AG04449 (cell line): Measurements from ENCODE around the gene SLC26A5.

ENCODE experiments used
- CTCF ChIA-PET: fragments of 350-600 bp; formaldehyde crosslinking; extraction: SDS; loops from one replicate; lab custom pipeline; 2021; ENCODE audit warnings: antibody characterized with exemption; lab: Yijun Ruan, JAX
- POLR2A ChIA-PET: fragments of 400-600, 350-600 bp; formaldehyde crosslinking; extraction: SDS; loops from one replicate; lab custom pipeline; 2020; ENCODE audit warnings: antibody characterized with exemption, inconsistent platforms; lab: Yijun Ruan, JAX
- DNase-seq: peaks from one replicate; pipeline ENCODE4 v3.0.0-alpha.2; 2010; ENCODE audit warnings: low read depth, low spot score
- H3K4me3 ChIP-seq: 2 replicates; pipeline ENCODE4 v1.5.1; 2011; ENCODE audit warnings: low read depth, mild to moderate bottlenecking, control low read depth, low read length
- TF ChIP-seq, protein P1 (sequence below): IDR thresholded peaks from one replicate; pipeline ENCODE4 v1.5.1; 2011; ENCODE audit warnings: mild to moderate bottlenecking, moderate library complexity, low read length, control low read depth, inconsistent platforms; ENCODE audit not compliant: insufficient read depth; ENCODE audit errors: missing control alignments

The SLC26A5 gene

DNA sequence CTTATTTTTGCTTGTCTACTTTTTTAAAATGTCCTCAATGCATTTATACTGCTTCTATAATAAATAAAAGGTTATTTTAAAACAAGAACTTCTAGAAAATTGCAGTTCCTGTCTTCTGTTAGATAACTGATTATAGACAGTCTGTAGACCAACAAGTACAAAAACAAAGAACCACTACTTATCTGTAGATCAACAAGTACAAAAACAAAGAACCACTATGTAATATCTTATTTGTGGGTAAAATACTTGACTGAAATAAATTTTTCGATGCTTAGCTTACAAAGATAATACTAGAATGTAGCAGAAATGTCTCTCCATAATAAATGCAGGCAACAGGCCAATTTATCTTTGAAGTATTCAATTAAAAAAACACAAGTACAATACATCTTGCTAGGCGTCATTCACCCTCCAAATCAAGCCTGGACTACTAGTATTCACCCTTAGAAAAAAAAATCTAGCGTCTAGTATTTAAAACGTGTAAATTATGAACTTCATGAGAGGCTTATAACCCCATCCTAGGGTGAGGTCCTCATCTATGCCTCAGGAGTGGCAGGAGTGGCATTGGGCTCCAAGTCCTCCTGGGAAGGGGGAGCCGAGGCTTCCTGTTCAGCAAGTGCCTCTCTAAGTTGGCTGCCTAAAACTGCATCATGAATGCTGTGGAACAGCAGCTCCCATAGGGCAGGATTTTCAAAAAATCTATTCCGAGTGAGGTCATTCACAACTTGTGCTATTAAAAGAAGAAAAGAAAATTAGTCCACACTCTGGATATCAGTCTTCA, 72.0 kb downstream of the SLC26A5 start:
- no peak overlapping the region for H3K4me3 ChIP-seq
- ChIA-PET POLR2A (no interaction called here), CTCF (no interaction called here)
- no peak for DNase-seq
- TF ChIP-seq, protein P1, sequence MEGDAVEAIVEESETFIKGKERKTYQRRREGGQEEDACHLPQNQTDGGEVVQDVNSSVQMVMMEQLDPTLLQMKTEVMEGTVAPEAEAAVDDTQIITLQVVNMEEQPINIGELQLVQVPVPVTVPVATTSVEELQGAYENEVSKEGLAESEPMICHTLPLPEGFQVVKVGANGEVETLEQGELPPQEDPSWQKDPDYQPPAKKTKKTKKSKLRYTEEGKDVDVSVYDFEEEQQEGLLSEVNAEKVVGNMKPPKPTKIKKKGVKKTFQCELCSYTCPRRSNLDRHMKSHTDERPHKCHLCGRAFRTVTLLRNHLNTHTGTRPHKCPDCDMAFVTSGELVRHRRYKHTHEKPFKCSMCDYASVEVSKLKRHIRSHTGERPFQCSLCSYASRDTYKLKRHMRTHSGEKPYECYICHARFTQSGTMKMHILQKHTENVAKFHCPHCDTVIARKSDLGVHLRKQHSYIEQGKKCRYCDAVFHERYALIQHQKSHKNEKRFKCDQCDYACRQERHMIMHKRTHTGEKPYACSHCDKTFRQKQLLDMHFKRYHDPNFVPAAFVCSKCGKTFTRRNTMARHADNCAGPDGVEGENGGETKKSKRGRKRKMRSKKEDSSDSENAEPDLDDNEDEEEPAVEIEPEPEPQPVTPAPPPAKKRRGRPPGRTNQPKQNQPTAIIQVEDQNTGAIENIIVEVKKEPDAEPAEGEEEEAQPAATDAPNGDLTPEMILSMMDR = no peak

DNA sequence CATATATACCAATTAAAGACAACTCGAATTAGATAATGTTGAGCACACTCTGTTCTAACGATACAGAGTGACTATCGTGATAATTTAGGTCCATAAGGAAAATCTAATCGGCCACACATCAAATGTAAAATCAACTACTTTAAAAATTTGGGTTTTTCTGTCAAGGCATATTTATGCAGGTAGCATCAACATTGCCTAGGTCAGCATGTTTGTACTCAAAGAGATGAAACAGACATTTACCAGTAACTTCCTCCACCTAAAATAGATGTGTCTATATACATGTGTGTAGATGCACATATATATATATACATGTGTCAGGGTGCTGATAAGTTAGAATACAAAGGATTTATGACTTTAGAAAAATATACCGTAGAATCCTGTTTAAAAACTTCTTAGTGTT, 76.6 kb downstream of the SLC26A5 start:
- no peak for DNase-seq

DNA sequence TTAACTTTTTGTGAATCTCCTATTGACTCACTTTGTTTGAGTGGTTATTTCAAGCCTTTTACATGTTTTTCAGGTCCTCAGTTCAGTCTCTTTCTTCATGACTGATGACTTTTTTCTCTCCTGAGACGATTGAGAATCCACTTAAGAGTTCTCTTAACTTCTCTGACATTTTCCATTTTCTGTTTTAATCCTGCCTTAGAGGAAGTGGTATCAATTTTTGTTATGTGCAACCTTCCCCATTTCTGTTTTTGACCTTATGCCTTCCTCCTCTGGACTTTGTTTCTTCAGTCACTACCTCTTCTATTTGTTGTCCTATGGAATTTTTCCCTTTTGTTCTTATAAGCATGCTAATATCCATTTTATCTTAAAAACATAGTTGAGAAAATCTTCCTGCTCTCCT, 96.2 kb downstream of the SLC26A5 start:
- ChIA-PET CTCF (interaction anchor here (1.0 kb wide), 1 partner anchor 53 kb away, joined by 3 read pairs; no protein-coding TSS in a partner anchor), POLR2A (no interaction called here)
- TF ChIP-seq, protein P1 = no peak
- DNase-seq = no peak
- H3K4me3 ChIP-seq = no peak overlapping the region

More for the DNA sequence above, 76.6 kb downstream of the SLC26A5 start:
- TF ChIP-seq, protein P1 = no peak
- ChIA-PET CTCF (no interaction called here), POLR2A (no interaction called here)
- no peak overlapping the region for H3K4me3 ChIP-seq

DNA sequence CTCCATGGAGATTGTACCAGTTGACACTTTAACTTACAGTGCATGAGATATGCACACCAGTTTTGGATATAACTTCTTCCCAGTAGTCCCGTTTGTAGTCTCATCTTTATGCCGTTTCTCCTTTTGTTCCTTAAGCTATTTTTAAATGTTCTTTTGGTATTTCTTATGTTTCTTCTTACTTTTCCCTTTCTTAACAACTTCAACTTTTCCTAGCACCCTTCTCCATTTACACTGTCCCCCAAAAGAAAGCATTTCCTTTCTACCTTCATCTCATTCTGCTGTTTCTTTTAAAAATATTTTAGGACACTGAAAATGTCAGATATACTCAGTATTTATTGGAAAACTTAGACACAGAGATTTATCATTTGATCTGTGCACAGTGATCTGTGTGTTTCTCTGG, 97.0 kb downstream of the SLC26A5 start:
- CTCF ChIA-PET = interaction anchor here (1.0 kb wide), 1 partner anchor 52 kb away, joined by 3 read pairs; no protein-coding TSS in a partner anchor
- TF ChIP-seq, protein P1 = no peak
- no peak for DNase-seq
- H3K4me3 ChIP-seq = peak overlapping the region; percentile 96
- POLR2A ChIA-PET = no interaction called here

DNA sequence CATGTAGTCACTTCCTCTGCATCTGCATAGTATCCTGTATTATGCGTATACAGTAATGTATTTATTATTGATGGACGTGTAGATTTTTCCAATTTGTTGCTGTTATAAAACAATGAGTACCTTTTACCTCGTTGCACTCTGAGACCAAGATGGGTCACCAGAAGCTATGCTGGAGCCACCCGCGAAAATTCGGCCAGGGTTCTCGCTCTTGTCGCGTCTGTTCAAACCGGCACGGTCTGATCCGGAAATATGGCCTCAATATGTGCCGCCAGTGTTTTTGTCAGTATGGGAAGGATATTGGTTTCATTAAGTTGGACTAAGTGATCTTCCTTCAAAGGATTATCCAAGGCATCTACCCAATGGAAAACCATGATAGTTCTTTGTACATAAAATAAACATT, 97.6 kb downstream of the SLC26A5 start:
- TF ChIP-seq, protein P1 = no peak
- no peak for DNase-seq
- POLR2A ChIA-PET = no interaction called here
- H3K4me3 ChIP-seq = peak overlapping the region; percentile 96
- CTCF ChIA-PET = interaction anchor here (1.2 kb wide), 1 partner anchor 51 kb away, joined by 4 read pairs; the partner anchor contains the start of gene PMPCB

DNA sequence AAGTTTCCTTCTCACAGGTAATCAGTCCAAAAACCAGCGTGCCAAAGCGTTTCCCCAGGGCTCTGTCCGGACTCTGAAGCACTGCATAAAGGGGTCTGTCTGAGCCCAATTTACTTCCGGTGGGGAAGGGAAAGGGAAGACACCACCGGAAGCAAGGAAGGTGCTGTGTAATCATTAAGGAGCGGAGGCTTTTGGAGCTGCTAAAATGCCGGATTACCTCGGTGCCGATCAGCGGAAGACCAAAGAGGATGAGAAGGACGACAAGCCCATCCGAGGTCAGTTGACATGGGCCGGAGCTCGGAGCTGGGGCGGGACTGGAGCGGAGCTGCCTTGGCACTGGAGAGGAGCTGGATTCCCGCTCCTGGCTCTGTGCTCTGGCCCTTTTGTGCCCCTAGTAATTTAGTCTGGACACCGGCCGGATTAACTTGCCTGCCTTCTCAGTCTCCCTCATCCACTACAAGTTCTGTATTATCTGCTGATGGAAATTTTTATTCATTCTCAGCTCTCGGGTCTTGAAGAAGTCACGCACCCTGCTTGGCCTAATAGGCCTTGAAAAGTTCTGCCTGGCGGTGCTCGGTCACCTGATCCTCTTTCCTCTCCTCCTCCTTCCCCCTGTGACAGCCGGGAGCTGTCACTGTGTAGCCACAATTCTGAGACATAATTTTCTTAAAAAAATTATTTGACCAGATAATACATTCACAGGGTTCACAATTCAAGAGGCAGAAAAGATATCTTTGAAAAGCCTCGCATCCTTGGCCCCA, 98.3 kb downstream of the SLC26A5 start, which contains the start of gene PSMC2:
Gene PSMC2 (plus strand): TSS at position 137 of the 761 bp plus-strand sequence. CDS start 69 bp downstream, at position 206.
- ChIA-PET POLR2A (no interaction called here), CTCF (interaction anchor here (1.2 kb wide), 1 partner anchor 50 kb away, joined by 4 read pairs; the partner anchor contains the start of gene PMPCB)
- peak within 1 kb of the TSS; percentile 96 for H3K4me3 ChIP-seq
- TF ChIP-seq, protein P1 = no peak
- peak; percentile 72 for DNase-seq
